Measurements from ENCODE around the gene LASP1.
A peak's percentile ranks its signal among the peaks of the same experiment; 100 is the strongest.

The LASP1 gene

DNA sequence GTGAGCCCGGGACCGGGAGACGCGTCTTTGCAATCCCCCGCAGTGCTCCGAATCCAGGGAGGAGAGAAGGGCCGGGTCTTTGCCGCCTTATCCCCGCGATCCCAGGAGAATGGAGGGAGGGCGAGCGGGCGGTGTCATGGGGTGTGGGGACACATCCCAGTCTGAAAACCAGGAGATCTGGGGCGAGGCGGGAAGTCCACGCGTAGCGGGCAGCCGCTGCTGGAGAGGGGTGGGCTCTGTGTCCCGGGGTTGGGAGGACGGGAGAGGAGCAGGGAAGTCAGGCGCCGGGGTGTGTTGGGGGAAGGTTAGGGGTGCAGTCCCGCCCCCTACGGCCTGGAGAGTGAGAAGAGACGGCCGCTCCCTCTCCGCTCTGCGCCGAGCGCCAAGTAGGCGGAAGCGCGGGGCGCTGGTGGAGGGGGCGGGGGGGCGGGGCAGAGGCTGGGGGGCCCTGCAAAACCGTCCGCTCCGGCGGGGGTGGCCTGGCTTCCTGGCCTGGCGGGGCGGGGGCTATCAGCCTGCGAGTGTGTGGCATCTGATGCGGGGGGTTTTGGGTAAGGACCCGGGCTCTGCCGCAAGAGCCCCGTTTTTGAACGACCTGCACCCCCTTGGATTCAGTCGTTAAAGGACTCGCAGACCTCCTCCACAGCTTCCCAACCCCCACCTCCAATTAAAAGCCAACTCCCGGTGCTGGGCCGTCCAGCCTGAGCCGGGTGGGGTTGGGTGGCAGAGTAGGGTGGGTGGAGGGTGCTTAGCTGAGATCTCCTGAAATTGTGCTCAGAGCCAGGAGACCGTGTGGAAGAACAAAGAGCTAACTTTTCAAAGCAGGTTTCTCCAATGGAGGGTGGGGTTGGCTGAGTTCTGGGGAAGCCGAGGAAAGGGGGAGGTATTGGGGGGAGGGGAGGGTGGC lies 654 bp downstream of the LASP1 start:
- DNase-seq: peak; percentile 66 to 73

DNA sequence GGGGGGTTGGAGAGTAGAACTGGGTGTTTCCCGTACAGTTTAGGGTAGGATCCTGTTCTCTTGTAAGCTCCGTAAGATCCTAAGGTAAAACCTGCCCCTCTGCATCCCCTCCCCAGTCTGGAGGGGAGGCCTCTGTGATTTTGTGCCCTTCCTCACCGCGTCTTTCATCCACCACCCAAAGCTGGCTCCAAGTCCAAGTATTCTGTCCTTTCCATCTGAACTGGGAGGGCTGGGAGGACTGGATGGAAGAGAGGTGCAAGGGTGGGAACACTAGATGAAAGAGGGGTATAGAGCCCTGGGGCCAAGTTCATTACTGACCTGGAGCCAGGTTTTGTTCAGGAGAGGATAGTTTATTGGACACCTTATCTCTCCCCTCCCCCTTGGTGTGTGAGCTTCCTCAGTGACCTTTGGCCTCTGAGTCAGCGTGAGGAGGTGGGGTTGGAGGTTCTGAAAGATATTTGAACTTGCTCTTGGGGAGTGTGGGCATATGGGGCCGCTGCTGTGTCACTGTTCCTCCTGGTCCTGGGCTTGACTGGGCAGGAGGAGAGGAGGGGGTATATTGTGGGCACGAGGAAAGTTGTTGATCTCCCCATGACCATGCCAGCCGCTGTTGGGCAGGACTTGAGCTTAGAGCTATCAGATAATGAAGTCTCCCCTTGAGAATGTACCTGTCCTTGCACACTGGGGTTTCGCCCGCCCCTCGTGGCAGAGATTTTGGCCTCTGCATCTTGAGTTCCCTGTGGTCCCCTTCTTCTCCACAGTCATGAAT lies 1.6 kb downstream of the LASP1 start:
- peak; percentile 87 to 90 for DNase-seq

DNA sequence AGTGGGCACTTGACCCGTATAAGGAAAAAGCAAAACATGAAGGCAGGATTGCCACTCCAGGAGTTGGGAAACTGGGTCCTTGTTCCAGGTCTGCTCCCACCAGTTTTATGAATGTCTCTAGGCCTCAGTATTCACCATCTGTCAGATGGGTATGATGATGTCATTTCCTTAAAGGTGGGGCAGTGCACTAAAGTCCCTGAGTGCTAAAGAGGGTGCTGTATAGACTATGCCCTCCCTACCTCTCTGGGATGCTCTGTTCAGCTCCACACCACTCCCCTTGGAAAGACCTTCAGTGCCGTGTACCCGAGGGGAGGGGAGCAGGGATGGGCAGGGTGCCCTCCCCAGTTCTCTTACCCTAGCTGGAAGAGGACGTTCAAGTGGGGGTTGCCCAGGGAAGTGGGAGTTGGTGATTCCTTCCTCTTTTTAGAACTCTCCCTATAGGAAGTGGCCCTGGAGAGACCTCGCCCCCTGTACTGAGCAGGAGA lies 2.2 kb downstream of the LASP1 start:
- peak in 1 of 2 experiments; percentile 28 for DNase-seq

DNA sequence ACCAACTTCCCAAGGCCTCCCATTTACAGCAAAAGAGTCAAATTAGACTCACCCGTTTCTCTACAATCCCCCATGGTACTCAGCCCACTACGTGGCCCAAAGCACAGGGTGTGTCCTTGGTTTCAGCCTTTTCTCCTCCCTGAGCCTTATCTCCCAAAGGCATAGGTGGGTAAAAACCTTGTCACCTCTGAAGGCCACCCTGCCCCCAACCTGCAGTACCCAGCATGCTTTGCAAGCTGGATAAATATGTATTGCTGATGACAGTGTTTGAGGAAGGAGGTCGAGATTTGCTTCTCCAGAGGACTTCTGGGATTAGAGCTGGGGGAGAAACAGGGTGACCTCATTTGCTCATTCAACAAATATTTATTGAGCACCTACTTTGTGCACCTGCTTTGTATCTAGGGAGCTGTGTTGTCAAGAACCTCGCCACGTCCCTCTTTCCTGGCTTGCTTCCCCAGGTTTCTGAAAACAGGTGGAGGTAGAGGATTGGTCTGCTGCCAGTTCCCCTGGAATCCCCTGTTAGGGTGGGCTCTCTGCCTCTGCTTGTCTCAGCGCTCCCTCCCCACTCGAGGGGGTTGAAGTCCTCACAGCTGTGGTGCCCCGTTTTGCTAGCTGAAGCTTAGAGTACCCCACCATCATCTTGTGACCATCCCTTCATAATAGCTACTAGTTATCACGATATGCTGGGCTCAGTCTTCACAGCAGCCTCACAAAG lies 3.0 kb downstream of the LASP1 start:
- no peak for DNase-seq

DNA sequence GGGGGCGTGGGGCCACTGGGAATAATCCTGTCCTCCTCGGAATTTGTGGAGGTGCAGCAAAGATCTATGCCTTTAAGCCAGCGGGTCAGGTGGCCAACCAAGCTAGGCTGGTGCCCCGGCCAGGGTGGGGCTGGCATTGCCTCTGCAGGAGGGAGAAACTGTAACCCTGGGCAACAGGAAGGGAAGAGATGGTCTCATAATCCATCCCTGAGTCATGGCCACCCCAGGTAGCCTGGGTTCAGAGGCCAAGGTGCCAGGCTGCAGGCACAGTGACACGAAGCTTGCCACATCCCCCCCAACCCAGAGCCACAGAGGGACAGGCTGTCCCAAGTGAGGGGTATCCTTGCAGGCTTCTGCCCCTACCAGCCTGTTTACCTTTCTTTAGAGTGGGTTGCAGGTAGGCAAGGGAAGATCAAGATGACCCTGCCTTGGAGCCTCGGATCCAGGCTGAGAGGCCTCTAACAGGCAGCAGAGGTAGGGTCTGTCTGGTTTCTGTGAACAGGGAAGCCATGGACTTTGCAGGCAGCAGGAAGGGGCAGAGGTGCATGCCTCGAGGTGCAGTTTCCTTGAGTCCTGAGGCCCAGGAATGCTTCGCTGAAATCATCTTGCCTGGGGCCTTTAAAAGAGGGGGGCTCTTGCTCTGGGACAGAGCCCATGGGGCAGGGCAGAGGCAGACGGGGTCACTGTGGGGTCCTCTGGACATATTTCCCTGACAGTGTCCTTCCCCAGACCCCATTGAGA lies 4.0 kb downstream of the LASP1 start:
- DNase-seq: no peak

DNA sequence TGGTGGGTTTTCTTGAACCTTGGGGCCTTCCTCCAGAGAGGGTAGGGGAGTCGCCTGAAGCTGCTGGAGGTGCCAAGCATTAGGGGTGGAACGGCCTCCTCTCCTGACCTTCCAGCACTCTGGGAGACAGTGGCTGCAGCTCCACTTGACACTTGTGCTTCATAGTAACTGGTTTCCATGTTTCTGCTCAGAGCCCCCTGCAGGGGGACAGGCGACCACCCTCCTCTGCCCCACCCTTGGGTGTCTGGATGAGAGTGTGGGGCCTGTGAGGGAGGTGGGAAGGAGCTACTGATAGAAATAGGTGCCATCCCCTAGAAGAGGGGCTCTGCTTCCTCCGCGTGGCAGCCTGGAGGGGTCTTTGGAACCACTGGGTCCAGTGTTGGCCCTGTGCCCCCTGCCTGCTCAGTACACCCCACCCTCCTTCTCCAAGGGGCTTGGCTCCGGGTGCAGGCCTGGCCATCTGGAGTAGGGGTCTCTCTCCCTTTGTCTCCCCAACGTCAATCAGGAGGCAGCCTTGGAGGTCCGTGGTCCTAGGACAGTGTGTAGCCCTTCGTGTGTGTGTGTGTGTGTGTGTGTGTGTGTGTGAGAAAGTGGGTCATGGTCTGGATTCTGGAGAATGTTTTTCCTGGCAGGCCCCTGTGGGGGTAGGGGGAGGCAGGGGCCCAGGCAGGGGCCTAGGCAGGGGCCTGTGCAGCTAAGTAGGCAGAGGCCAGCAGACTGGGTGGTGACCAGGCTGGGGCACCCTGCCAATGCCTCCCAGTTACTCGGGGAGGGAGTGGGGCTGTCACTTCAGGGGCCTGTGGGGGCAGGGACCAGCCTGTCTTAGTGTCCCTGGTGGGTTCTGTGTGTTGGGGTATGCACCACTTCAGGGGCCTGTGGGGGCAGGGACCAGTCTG lies 4.9 kb downstream of the LASP1 start:
- DNase-seq: no peak

DNA sequence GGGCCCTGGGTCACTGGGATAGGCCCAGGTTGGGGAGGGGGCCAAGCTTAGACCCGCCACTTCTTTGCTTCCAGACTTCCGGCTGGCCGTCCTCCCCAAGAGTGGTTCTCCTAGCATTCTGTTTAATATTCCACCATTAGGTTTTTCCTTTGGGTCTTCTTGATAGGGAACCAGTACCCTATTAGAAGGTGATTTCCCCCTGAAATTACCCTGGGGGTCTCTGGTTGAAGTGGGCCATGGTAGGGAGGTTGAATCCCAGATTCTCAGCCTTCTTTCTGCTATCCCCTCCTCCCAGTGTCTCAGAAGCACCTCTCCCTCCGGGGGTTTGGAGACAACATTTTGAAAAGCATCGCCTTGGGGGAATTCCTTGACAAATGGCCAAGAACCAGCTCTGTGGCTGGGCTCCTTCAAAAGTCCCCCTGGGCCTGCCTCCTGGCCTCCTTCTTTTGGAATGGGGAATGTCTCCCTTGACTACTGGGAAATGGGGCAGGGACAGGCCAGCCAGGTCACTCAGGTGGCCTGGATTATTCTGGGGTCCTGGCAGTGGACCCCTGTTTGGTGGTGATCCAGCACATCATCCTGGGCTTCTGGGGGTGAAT lies 5.7 kb downstream of the LASP1 start:
- no peak for DNase-seq

DNA sequence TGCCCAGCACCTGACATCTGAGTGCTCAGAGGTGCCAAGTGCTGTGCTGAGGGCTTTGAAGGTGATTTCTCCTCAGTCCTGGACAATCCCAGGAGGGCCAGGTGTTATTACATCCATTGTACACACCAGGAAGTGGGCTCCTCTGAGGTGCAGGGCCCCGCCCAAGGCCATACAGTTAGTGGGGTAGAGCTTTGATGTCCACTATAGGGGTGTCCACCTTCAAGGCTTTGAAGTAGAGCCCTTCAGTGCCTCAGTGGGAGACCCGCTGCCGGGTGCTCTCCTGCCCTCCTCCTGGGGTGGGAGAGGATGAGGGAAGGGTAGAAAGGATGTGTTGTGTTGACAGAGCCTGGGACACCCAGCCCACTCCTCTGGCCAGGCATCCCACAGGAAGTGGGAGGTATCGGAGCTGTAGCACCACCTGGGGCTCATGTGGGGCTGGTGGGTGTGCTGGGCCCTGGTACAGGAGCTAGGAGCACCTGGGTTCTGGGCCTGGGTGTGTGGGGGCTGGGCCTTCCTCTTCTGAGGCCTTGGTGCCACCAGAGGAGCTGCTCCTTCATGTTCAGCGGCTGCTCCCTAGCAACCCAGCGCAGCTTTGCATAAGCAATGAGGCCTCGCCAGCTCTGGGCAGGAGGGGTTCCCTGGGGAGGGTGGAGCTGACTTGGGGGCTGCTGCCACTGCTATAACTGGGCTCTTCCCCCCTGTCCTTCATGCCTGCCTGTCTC lies 7.4 kb downstream of the LASP1 start:
- DNase-seq: no peak

DNA sequence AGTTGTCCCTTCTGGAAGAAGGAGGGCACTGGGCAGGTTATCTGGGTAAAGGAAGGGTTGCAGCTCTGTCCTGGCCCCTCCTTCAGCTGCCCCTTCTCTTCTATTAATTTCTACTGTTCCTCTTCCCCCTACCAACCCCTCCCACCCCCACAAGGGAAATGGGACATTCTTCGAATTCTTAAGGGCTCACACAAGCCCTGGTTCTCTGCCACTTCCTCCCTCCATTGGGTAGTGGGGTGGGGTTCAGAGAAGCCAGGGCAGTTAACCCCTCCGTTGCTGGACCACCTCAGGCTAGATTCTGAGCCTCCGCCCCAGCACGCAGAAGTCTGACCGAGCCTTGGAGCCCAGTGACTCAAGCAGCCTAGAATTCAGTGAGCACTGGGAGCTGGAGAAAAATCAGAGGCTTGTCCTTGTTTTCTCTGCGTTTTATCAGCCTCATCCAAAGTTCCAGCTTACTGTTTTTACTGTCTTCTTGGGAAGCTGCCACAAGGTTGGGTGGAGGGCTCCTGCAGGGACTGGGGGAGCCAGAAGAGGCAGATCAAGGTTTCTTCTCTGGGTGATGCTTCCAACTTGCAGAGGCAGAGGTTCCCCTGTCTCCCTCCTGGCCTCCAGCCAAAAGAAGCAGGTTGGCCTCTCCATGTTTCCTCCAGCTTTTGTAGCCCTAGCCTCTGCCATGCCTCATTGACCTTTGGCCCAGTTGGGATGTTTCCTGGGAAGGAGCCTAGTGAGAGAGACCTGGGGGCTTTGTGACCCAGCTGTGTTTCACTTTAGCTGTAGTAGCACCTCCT lies 10.2 kb downstream of the LASP1 start:
- no peak for DNase-seq

DNA sequence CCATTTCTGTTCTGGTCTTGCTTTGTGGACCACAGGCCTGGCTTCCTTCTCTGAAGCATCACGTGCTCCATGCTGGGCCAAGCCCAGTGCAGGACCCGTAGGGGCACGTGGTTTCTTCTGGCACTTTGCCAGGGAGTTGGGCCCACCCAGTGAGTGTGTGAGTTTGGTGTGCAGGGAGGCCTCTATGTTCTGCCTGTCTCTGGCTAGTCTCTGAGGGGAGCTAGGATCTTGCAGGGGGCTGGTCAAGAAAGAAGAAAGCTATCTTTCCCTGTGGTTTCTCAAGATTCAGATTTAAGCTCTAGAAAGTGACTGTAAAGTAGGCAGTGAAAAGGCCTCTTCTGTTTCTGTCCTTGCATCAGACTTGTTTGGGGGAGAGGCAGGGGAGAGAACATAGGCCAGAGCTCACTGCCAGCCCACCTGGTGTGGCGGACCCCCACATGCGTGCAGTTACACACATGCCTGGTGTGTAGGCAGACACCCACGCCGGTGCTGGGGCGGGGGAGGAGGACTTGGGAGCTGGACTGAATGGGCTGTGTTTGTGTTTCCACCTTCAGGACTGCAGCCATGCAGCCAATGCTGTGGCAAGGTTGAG lies 11.8 kb downstream of the LASP1 start:
- DNase-seq: no peak

DNA sequence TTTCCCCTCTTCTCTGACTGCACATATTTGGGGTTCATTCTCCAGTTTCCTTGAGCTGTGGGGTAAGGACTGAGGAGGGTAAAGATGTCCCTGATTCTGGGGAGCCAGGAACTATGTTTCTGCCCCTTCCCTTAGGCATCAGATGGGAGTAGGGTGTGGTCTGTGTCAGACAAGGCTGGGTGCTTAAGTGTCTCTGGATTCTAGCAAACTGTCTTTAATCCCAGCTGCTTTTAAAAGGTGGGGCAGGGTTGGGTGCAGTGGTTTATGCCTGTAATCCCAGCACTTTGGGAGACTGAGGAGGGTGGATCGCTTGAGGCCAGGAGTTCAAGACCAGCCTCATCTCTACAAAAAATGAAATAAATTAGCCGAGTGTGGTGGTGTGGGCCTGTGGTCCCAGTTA lies 13.0 kb downstream of the LASP1 start:
- DNase-seq: no peak

DNA sequence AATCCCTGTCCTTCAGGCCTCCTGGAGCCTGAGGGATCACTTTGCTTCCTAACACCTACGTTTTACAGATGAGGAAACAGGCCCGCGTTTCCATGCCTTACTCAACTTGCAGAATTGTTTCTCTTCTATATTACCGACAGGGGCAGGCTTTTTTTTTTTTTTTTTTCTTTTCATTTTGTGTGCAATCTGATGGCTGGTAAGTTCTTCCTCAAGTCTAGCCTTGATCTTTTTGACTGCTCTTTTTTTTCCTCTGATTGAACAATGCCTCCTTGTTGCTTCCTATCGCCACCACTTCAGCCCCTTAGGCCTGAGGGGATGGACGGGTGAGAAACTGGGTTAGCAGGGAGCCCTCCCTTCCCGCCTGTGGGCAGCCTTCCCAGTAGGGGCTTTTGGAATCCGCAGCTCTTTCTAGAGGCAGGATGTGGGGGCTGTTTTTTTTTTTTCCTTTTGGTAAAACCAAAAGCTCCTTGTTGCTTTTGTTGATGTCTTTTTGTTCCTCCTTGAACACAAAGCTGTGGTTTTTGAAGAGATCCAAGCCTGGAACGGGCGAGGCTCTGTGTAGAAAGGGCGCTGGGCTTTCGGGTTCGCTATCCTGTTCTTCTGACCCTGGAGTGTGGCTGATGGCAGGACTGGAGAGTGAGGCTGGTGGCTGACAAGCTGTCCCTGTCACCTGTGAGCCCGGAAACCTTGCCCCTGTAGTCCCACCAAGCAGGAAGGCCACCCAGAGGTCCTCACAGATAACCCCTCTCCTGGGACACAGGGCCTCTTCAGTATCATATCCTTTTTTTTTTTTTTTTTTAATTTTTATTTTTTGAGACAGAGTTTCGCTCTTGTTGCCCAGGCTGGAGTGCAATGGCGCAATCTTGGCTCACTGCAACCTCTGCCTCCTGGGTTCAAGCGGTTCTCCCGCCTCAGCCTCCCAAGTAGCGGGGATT lies 14.0 kb downstream of the LASP1 start:
- DNase-seq: no peak

DNA sequence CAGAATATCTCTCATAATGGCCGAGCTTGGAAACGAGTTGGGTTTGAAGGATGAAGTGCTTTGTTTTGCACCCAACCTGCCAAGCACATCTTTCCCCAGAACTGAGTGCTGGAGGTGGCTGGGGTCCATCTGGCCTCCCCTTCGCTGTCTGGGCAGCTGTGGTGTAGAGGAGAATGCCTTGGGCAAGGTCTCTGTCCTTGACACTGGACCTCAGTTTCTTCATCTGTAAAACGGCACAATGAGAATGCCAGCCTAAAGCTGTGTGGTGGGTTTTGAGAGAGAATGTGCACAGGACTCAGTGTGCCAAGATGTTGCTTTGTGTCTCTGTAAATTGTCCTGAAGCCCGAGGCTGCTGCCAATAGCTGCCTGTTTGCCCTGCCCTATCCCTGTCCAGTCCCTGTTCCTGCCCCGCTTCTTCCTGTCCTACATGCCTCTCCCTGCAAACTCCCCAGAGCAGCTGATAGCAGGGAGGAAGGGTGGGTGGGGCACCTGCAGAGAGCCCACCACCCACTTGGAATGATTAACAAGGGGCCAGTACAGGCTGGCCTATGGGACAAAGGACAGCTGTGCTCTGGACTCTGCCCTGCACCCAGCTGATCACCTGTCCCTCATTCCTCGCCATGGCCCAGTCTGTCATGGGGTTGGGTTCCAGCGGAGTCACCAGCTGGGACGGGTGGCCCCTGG lies 15.3 kb downstream of the LASP1 start:
- no peak for DNase-seq

DNA sequence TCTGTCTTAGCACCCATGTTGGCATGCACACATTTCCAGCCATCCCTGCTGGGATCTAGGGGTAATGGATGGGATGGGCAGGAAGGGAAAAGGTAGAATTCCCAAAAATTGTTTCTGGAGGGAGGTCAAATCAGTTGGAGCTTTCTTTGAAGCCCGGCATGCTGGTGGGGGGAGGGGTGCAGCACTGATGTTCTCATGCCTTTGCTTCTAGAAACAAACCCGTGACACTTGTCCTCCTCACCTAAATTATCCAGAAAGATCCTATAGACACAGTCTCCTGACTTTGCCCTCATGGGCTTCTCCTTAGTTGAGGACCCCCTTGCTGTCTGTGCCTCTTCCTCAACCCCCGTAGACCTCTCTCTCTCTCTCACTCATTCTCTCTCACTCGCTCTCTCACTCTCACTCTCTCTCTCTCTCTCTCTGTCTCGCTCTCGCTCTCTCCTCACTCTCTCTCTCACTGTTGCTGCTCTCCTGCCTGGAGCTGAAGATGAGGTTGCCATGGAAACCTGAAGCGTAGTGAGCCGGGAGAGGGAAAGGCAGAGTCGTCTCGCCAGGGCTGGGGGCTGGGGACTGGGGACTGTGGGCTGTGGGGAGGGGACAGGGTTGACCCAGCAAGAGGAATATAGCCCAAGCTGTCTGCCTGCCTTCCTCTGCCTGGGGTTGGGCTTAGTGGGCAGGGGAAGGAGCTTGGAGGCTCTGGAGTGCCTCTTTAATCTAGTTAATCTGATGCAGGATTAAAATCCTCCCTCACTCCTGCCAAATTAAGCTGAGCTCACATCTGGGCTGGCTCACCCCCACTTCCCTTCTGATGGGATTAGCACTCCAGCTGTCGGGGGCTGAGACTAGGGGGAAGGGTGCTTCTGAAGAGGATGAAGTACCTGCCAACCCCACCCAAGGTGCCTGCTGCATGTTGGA lies 16.1 kb downstream of the LASP1 start:
- no peak for DNase-seq

DNA sequence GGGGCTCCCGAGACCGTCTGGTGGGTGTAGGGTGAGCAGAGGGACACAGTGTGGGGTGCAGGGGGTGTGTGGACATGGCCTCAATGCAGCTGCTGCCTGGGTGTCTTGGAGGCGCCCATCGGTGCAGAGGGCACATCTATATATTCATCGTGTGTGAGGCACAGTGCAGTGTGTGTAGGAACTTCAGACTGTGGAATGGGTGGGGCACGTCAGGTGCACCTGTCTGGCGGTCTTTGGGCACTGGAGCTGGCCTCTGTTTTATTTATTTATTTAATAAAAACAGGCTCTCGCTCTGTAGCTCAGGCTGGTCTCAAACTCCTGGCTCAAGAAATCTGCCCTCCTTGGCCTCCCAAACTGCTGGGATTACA lies 16.8 kb downstream of the LASP1 start:
- DNase-seq: no peak

DNA sequence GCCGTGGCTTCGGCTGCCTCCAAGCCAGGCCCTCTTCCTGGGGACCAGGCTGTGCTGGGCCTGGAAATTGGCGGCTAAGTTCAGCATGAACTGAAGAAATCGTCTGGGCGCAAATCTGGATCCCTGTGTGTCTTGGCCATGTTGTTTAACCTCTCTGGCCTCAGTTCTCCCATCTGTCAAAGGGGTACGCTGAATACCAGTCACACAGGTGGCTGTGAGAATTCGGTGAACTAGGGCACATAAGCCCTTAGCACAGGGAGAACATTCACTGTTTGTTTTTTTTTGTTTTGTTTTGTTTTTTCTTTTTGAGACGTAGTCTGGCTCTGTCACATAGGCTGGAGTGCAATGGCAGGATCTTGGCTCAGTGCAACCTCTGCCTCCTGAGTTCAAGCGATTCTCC lies 19.0 kb downstream of the LASP1 start:
- no peak for DNase-seq
